Mesothelial cell of epicardium (in vitro differentiated cells): ENCODE results near the gene GID8. TPM values are rescaled to one million over a fixed set of nuclear protein-coding genes. Genes with fewer than 3 reads are reported as not detected.

ENCODE experiments used
- DNase-seq, 2 experiments: peaks; one replicate each; pipeline ENCODE4 v3.0.0; 2021; ENCODE audit warnings: low spot score in 2 of 2; ENCODE audit not compliant: unreplicated experiment in 2 of 2
- H3K27ac Mint-ChIP-seq: 2 replicates; pipeline ENCODE4 v1.8.0; 2021; ENCODE audit warnings: mixed read lengths
- H3K27me3 Mint-ChIP-seq: 2 replicates; pipeline ENCODE4 v1.8.0; 2021; ENCODE audit warnings: low read depth, mixed read lengths
- H3K36me3 Mint-ChIP-seq: 2 replicates; pipeline ENCODE4 v1.8.0; 2021; ENCODE audit warnings: mixed read lengths
- H3K4me1 Mint-ChIP-seq: 2 replicates; pipeline ENCODE4 v1.8.0; 2021; ENCODE audit warnings: mixed read lengths
- H3K4me3 Mint-ChIP-seq: 2 replicates; pipeline ENCODE4 v1.8.0; 2021; ENCODE audit warnings: mild to moderate bottlenecking, moderate library complexity, mixed read lengths
- H3K9me3 Mint-ChIP-seq: 2 replicates; pipeline ENCODE4 v1.8.0; 2021; ENCODE audit warnings: mixed read lengths
- total RNA-seq: library from RNA; stranded (reverse); gene quantifications from 3 replicates; pipeline ENCODE4 v1.2.1, GENCODE V29; 2021
- TF ChIP-seq, protein P1 (sequence below): fragments of 200-600 bp; sonication (generic); IDR thresholded peaks from one replicate; pipeline ENCODE4 v1.5.0; 2021; ENCODE audit warnings: antibody characterized with exemption; ENCODE audit not compliant: unreplicated experiment

Gene GID8
- total RNA-seq, 1 donor from 2014 or later, result 57.9 TPM

DNA sequence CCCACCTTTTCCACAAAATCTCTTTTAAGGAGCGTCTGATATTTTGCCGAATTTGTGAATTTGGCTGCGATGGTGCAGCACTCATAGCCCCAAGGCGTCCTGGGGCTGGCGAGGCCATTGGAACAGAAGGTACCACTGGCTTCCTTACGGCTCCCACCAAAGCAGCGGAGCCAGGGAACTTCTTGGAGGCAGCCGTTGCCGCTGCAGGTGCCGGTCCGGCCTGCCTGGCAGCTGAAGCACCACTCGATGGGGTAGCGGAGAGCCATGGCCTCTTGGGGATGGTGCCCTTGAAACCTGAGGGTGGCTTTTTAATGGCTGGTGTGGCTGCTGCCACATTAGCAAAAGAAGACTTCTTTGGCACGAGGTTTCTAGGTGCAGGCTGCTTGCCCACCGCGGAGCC, 41.4 kb upstream of the GID8 start:
- no peaks in the 10 kb centered on the region for H3K9me3 Mint-ChIP-seq
- no peak for DNase-seq
- no peaks in the 10 kb centered on the region for H3K27me3 Mint-ChIP-seq
- H3K4me1 Mint-ChIP-seq, result peaks cover 36% of the 10 kb centered on the region
- no peak overlapping the region for H3K4me3 Mint-ChIP-seq
- TF ChIP-seq, protein P1, sequence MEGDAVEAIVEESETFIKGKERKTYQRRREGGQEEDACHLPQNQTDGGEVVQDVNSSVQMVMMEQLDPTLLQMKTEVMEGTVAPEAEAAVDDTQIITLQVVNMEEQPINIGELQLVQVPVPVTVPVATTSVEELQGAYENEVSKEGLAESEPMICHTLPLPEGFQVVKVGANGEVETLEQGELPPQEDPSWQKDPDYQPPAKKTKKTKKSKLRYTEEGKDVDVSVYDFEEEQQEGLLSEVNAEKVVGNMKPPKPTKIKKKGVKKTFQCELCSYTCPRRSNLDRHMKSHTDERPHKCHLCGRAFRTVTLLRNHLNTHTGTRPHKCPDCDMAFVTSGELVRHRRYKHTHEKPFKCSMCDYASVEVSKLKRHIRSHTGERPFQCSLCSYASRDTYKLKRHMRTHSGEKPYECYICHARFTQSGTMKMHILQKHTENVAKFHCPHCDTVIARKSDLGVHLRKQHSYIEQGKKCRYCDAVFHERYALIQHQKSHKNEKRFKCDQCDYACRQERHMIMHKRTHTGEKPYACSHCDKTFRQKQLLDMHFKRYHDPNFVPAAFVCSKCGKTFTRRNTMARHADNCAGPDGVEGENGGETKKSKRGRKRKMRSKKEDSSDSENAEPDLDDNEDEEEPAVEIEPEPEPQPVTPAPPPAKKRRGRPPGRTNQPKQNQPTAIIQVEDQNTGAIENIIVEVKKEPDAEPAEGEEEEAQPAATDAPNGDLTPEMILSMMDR, result no peak
- peaks cover 22% of the 10 kb centered on the region for H3K36me3 Mint-ChIP-seq
- no peak overlapping the region for H3K27ac Mint-ChIP-seq

DNA sequence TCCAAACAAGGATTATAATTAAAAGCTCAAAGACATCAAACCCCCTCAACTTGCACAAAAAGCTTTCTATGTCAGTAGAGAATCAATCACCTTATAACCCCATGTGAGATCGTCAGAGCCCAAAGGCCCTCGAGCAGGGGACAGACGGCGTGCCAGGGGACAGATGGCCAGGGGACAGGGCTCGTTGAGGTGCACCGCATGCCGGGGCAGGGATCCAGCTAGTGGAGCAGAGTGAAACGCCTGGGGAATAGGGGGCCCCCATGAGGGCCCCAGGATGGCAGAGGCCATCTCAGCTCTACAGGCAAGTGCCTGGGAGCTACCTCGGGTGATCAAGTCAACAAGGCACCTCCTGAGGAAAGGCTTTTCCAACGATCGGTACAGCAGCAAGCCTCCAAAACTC, 40.3 kb upstream of the GID8 start:
- H3K36me3 Mint-ChIP-seq, result peaks cover 14% of the 10 kb centered on the region
- peaks cover 36% of the 10 kb centered on the region for H3K4me1 Mint-ChIP-seq
- H3K27ac Mint-ChIP-seq, result no peak overlapping the region
- TF ChIP-seq, protein P1, result no peak
- no peak overlapping the region for H3K4me3 Mint-ChIP-seq
- no peaks in the 10 kb centered on the region for H3K27me3 Mint-ChIP-seq
- H3K9me3 Mint-ChIP-seq, result no peaks in the 10 kb centered on the region
- no peak for DNase-seq

GRCh38 chr20:62898093-62898964, 39.6 kb upstream of the GID8 start:
- no peak for DNase-seq
- H3K27ac Mint-ChIP-seq, result peak overlapping the region; percentile 16
- no peaks in the 10 kb centered on the region for H3K9me3 Mint-ChIP-seq
- H3K27me3 Mint-ChIP-seq, result no peaks in the 10 kb centered on the region
- H3K4me3 Mint-ChIP-seq, result no peak overlapping the region
- TF ChIP-seq, protein P1, result no peak
- peaks cover 12% of the 10 kb centered on the region for H3K36me3 Mint-ChIP-seq
- peaks cover 36% of the 10 kb centered on the region for H3K4me1 Mint-ChIP-seq

GRCh38 chr20:62898970-62899632, 38.8 kb upstream of the GID8 start:
- peaks cover 11% of the 10 kb centered on the region for H3K36me3 Mint-ChIP-seq
- DNase-seq, result no peak
- no peaks in the 10 kb centered on the region for H3K9me3 Mint-ChIP-seq
- no peaks in the 10 kb centered on the region for H3K27me3 Mint-ChIP-seq
- TF ChIP-seq, protein P1, result no peak
- H3K4me3 Mint-ChIP-seq, result no peak overlapping the region
- H3K27ac Mint-ChIP-seq, result peak overlapping the region; percentile 7
- H3K4me1 Mint-ChIP-seq, result peaks cover 36% of the 10 kb centered on the region

DNA sequence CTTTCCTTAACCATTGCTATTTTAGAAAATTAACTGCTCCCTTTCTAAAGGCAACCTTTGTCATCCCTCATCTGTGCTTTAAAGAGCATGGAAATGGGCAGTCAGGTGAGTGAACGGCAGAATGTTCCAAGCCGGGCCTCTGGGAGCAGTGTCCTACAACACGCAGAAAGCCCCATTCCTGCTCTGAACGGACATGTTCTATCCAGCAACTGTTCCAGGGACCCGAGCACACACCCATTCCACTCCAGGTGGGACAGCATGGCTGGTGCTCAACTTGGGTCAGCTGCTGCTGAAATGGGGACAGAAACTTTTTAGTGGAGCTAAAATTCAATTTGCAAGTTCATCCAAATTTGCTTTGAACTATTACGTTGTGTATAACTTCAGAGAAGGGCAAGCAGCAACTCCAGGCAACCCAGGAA, 38.3 kb upstream of the GID8 start:
- H3K36me3 Mint-ChIP-seq, result peaks cover 10% of the 10 kb centered on the region
- no peak overlapping the region for H3K27ac Mint-ChIP-seq
- no peaks in the 10 kb centered on the region for H3K27me3 Mint-ChIP-seq
- H3K4me1 Mint-ChIP-seq, result peaks cover 36% of the 10 kb centered on the region
- no peaks in the 10 kb centered on the region for H3K9me3 Mint-ChIP-seq
- TF ChIP-seq, protein P1, result no peak
- H3K4me3 Mint-ChIP-seq, result peak overlapping the region; percentile 49
- no peak for DNase-seq
